ENCODE data around the gene WWC1.

Gene WWC1

GRCh38 chr5:168291342-168291963 is at the start of gene WWC1:
Gene WWC1, plus strand, starts transcription at chr5:168291645. Its CDS starts 508 bp downstream, at chr5:168292153.
- peak in 28 of 56 donors; percentile 17 to 61 (median 36) for DNase-seq

- peak in 1 of 56 donors; percentile 20 for DNase-seq
Measured at GRCh38 chr5:168244838-168245559, 46.4 kb upstream of the WWC1 start.

- no peak for DNase-seq
Measured at GRCh38 chr5:168249923-168250322, 41.5 kb upstream of the WWC1 start.

- peak in 4 of 56 donors; percentile 4 to 18 (median 11) for DNase-seq
Measured at GRCh38 chr5:168251259-168251658, 40.2 kb upstream of the WWC1 start.

GRCh38 chr5:168254013-168254693 is 37.3 kb upstream of the WWC1 start:
- no peak for DNase-seq

- no peak for DNase-seq
Measured at GRCh38 chr5:168260353-168261226, 30.9 kb upstream of the WWC1 start.

GRCh38 chr5:168261227-168261571 is 30.2 kb upstream of the WWC1 start:
- DNase-seq: no peak

- DNase-seq: no peak
Measured at GRCh38 chr5:168262042-168262743, 29.3 kb upstream of the WWC1 start.

GRCh38 chr5:168263121-168263520 is 28.3 kb upstream of the WWC1 start:
- no peak for DNase-seq

GRCh38 chr5:168266016-168266415 is 25.4 kb upstream of the WWC1 start:
- no peak for DNase-seq

- peak in 54 of 56 donors; percentile 21 to 90 (median 78) for DNase-seq
Measured at GRCh38 chr5:168268949-168269936, 22.2 kb upstream of the WWC1 start.

GRCh38 chr5:168269937-168270330 is 21.5 kb upstream of the WWC1 start:
- no peak for DNase-seq

GRCh38 chr5:168270476-168270875 is 21.0 kb upstream of the WWC1 start:
- DNase-seq: no peak

GRCh38 chr5:168273056-168273980 is 18.1 kb upstream of the WWC1 start:
- DNase-seq: no peak

- no peak for DNase-seq
Measured at GRCh38 chr5:168274406-168274805, 17.0 kb upstream of the WWC1 start.

GRCh38 chr5:168275940-168276339 is 15.5 kb upstream of the WWC1 start:
- no peak for DNase-seq

- DNase-seq: peak in 1 of 56 donors; percentile 12
Measured at GRCh38 chr5:168282120-168282519, 9.3 kb upstream of the WWC1 start.

- DNase-seq: no peak
Measured at GRCh38 chr5:168284809-168285208, 6.6 kb upstream of the WWC1 start.
